K562 (cell line): Measurements from ENCODE around the gene HPF1. TPM values are rescaled to one million over a fixed set of nuclear protein-coding genes. Genes with fewer than 3 reads are reported as not detected.

Source experiments
- CBX3 ChIP-seq, 2 experiments: IDR thresholded peaks; 1 replicate in 1 of 2; 2 replicates in 1 of 2; pipeline ENCODE4 v1.6.1; 2012; ENCODE audit warnings: inconsistent platforms in 2 of 2, low read length in 2 of 2, borderline replicate concordance in 1 of 2, control low read depth in 1 of 2
- DIDO1 ChIP-seq: fragments of 450-650 bp; IDR thresholded peaks from 2 replicates; pipeline ENCODE4 v1.6.1; 2016; ENCODE audit warnings: low read depth, missing biosample characterization, missing genetic modification characterization
- DPF2 ChIP-seq: fragments of 450-650 bp; IDR thresholded peaks from 2 replicates; pipeline ENCODE4 v1.6.1; 2016
- E4F1 ChIP-seq: fragments of 250-450 bp; sonication (Bioruptor Pico); IDR thresholded peaks from 2 replicates; pipeline ENCODE4 v1.5.0; 2021; ENCODE audit warnings: mild to moderate bottlenecking, borderline replicate concordance
- MAFK ChIP-seq: IDR thresholded peaks from 2 replicates; pipeline ENCODE4 v1.6.1; 2011; ENCODE audit warnings: low read length, improper control_type of control experiment
- NFE2L1 ChIP-seq: fragments of 450-650 bp; IDR thresholded peaks from 2 replicates; pipeline ENCODE4 v1.6.1; 2016; ENCODE audit warnings: missing genetic modification characterization, low read depth, mild to moderate bottlenecking, missing compliant biosample characterization, moderate library complexity, borderline replicate concordance
- POLR2A ChIP-seq: fragments of 450-650 bp; conservative IDR thresholded peaks from 2 replicates; pipeline ENCODE4 v1.6.1; 2016
- POLR2AphosphoS5 ChIP-seq: IDR thresholded peaks from 2 replicates; pipeline ENCODE4 v1.6.1; 2011; ENCODE audit warnings: mild to moderate bottlenecking, low read depth, low read length, moderate library complexity; ENCODE audit not compliant: control insufficient read depth, insufficient read depth
- PTRF ChIP-seq: fragments of 450-650 bp; IDR thresholded peaks from 2 replicates; pipeline ENCODE4 v1.6.1; 2016; ENCODE audit warnings: mild to moderate bottlenecking, missing genetic modification characterization, missing compliant biosample characterization
- PTTG1 ChIP-seq: fragments of 450-650 bp; IDR thresholded peaks from 2 replicates; pipeline ENCODE4 v1.6.1; 2016; ENCODE audit warnings: low read depth, mild to moderate bottlenecking, missing genetic modification characterization, missing compliant biosample characterization
- RB1 ChIP-seq: fragments of 450-650 bp; IDR thresholded peaks from 2 replicates; pipeline ENCODE4 v1.6.1; 2017; ENCODE audit warnings: low read depth, mild to moderate bottlenecking
- STAG1 ChIP-seq: sonication (generic); formaldehyde crosslinking; IDR thresholded peaks from 2 replicates; pipeline ENCODE4 v1.5.0; 2020; ENCODE audit warnings: missing genetic modification reagents, borderline replicate concordance
- TSHZ1 ChIP-seq: fragments of 250-450 bp; sonication (Bioruptor Pico); IDR thresholded peaks from 2 replicates; pipeline ENCODE4 v1.4.0; 2020; ENCODE audit warnings: mild to moderate bottlenecking, moderate library complexity
- ZC3H11A ChIP-seq: IDR thresholded peaks from 2 replicates; pipeline ENCODE4 v1.6.1; 2012; ENCODE audit warnings: low read depth, low read length, improper control_type of control experiment
- ZNF146 ChIP-seq: IDR thresholded peaks from one replicate; pipeline ENCODE4 v1.6.1; 2018; ENCODE audit warnings: missing compliant biosample characterization; ENCODE audit not compliant: unreplicated experiment
- ZNF217 ChIP-seq: sonication (generic); formaldehyde crosslinking; IDR thresholded peaks from 2 replicates; pipeline ENCODE4 v1.8.0; 2022; ENCODE audit warnings: mild to moderate bottlenecking, missing genetic modification reagents
- ZNF232 ChIP-seq: sonication (generic); formaldehyde crosslinking; IDR thresholded peaks from 2 replicates; pipeline ENCODE4 v1.8.0; 2022; ENCODE audit warnings: mild to moderate bottlenecking, missing genetic modification reagents
- ZNF449 ChIP-seq: fragments of 250-450 bp; sonication (Bioruptor Pico); IDR thresholded peaks from 2 replicates; pipeline ENCODE4 v1.8.0; 2022; ENCODE audit warnings: moderate library complexity, mild to moderate bottlenecking, inconsistent platforms
- ZNF830 ChIP-seq: fragments of 250-450 bp; sonication (Bioruptor Pico); IDR thresholded peaks from 2 replicates; pipeline ENCODE4 v1.5.0; 2021; ENCODE audit warnings: mild to moderate bottlenecking
- polyA plus RNA-seq, 8 experiments: library from polyadenylated mRNA; depleted of rRNA in 4 of 8; stranded (reverse) in 5 of 8; unstranded in 3 of 8; fragments of >200 nt; fragmentation: Nextera tagmentation in 2 of 8; fragmentation: Illumina TruSeq in 1 of 8; extraction: Ambion mirVana in 2 of 8; extraction: Trizol in 1 of 8; gene quantifications; 2 replicates each; pipeline versions ENCODE4 v1.2.1 to v1.2.3, GENCODE V29; 2011 to 2014; ENCODE audit warnings: inconsistent platforms in 1 of 8, missing spikeins in 1 of 8
- total RNA-seq, 7 experiments: library from RNA; depleted of rRNA in 6 of 7; stranded (reverse); fragments of >200 nt in 6 of 7; fragmentation: Illumina TruSeq in 2 of 7; extraction: Trizol in 2 of 7; gene quantifications; 2 replicates each; pipeline versions ENCODE4 v1.2.1 to v1.2.3, GENCODE V29; 2011 to 2021; ENCODE audit warnings: low replicate concordance in 1 of 7
- TF ChIP-seq, protein P1 (sequence below): sonication (generic); formaldehyde crosslinking; IDR thresholded peaks from 2 replicates; pipeline ENCODE4 v1.4.0; 2020; ENCODE audit warnings: mild to moderate bottlenecking, missing genetic modification reagents

Gene HPF1
- total and polyA plus RNA-seq, 9 of the 15 experiments (the other 6 are each of a cell fraction or from before 2014, with no cell fraction given): 21.2 to 89.4 (median 35.2) TPM

- TF ChIP-seq ZNF449 (CRISPR knock-in tag): no peak
- TF ChIP-seq NFE2L1 (tag): no peak
- no peak for TF ChIP-seq ZNF217 (CRISPR knock-in tag)
- no peak for TF ChIP-seq PTRF (tag)
- TF ChIP-seq ZNF232: no peak
- TF ChIP-seq TSHZ1 (CRISPR knock-in tag): no peak
- no peak for TF ChIP-seq STAG1 (CRISPR knock-in tag)
- TF ChIP-seq ZNF830 (CRISPR knock-in tag): no peak
- TF ChIP-seq CBX3 (IDR thresholded peaks at IDR 0.05; ENCODE audit: borderline replicate concordance in 1 of 2, low read length in 2 of 2): no peak
- peak; percentile 42; the same call in 1 of the 2 replicates for TF ChIP-seq MAFK
- peak; percentile 83; the same call in 1 of the 2 replicates for TF ChIP-seq RB1
- TF ChIP-seq POLR2A: peak; percentile 72
- TF ChIP-seq ZC3H11A: no peak
- TF ChIP-seq ZNF146 (CRISPR knock-in tag): no peak
- TF ChIP-seq DIDO1 (tag): 0 out of 2 replicates have a peak, but pooled peaks have one; percentile 62
- TF ChIP-seq PTTG1 (tag): no peak
- no peak for TF ChIP-seq DPF2
- peak; percentile 72 for TF ChIP-seq POLR2AphosphoS5
- TF ChIP-seq, protein P1, sequence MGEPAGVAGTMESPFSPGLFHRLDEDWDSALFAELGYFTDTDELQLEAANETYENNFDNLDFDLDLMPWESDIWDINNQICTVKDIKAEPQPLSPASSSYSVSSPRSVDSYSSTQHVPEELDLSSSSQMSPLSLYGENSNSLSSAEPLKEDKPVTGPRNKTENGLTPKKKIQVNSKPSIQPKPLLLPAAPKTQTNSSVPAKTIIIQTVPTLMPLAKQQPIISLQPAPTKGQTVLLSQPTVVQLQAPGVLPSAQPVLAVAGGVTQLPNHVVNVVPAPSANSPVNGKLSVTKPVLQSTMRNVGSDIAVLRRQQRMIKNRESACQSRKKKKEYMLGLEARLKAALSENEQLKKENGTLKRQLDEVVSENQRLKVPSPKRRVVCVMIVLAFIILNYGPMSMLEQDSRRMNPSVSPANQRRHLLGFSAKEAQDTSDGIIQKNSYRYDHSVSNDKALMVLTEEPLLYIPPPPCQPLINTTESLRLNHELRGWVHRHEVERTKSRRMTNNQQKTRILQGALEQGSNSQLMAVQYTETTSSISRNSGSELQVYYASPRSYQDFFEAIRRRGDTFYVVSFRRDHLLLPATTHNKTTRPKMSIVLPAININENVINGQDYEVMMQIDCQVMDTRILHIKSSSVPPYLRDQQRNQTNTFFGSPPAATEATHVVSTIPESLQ (CRISPR knock-in tag): 0 out of 2 replicates have a peak, but pooled peaks have one; percentile 61
- no peak for TF ChIP-seq E4F1
These were observed at the start of gene HPF1 (continued) for GRCh38 chr4:169757575-169758184.
